Eye (tissue), 1 donor: ENCODE data around the gene DHX34.

ENCODE experiments used
- DNase-seq: peaks from one replicate; pipeline ENCODE4 v3.0.0-alpha.2; 2015

The DHX34 gene

GRCh38 chr19:47419030-47419783 lies 70.1 kb downstream of the DHX34 start, which contains the start of gene MEIS3:
Gene MEIS3, minus strand, starts transcription at chr19:47419527. Its CDS starts 446 bp downstream, at chr19:47419081.
- peak; percentile 38 for DNase-seq

GRCh38 chr19:47419789-47420188 lies 70.7 kb downstream of the DHX34 start:
- no peak for DNase-seq

- no peak for DNase-seq
Measured at GRCh38 chr19:47421244-47421786, 72.2 kb downstream of the DHX34 start.

- DNase-seq, result peak; percentile 90
Measured at GRCh38 chr19:47421844-47422395, 72.8 kb downstream of the DHX34 start.

- DNase-seq, result no peak
Measured at GRCh38 chr19:47422417-47423163, 73.5 kb downstream of the DHX34 start.

GRCh38 chr19:47423203-47423882 lies 74.2 kb downstream of the DHX34 start:
- no peak for DNase-seq

- DNase-seq, result peak; percentile 91
Measured at GRCh38 chr19:47427241-47428176, 78.4 kb downstream of the DHX34 start.

- peak; percentile 96 for DNase-seq
Measured at GRCh38 chr19:47428177-47428894, 79.2 kb downstream of the DHX34 start.

- DNase-seq, result no peak
Measured at GRCh38 chr19:47429140-47429793, 80.2 kb downstream of the DHX34 start.

- peak; percentile 59 for DNase-seq
Measured at GRCh38 chr19:47430041-47430802, 81.1 kb downstream of the DHX34 start.

GRCh38 chr19:47432091-47432490 lies 83.0 kb downstream of the DHX34 start:
- no peak for DNase-seq
